ENCODE data around the gene PARP3.
"Not testable (repeated sequence)": the region's sequence is repeated elsewhere in the genome, so short reads cannot be mapped to it uniquely, and the experiment has no call there.

Gene PARP3

GRCh38 chr3:51986010-51986947 is 44.1 kb downstream of the PARP3 start:
- DNase-seq = no peak

- DNase-seq = no peak
Observed at GRCh38 chr3:51987568-51987967, 45.4 kb downstream of the PARP3 start.

GRCh38 chr3:51988286-51989146 is 46.4 kb downstream of the PARP3 start:
- no peak for DNase-seq

- not testable (repeated sequence) for DNase-seq
Observed at GRCh38 chr3:51990501-51990971, 48.4 kb downstream of the PARP3 start.

- DNase-seq = no peak
Observed at GRCh38 chr3:51992017-51992682, 50.0 kb downstream of the PARP3 start.

GRCh38 chr3:51993657-51994056 is 51.5 kb downstream of the PARP3 start:
- DNase-seq = not testable (repeated sequence)

- no peak for DNase-seq
Observed at GRCh38 chr3:51994530-51994929, 52.4 kb downstream of the PARP3 start.

GRCh38 chr3:51995346-51996163 is 53.4 kb downstream of the PARP3 start, which contains the start of gene RPL29:
RPL29 (minus strand) TSS chr3:51995895; CDS start chr3:51995461, 434 bp downstream.
- DNase-seq = peak; percentile 91

- DNase-seq = no peak
Observed at GRCh38 chr3:51997172-51997571, 55.0 kb downstream of the PARP3 start.

- DNase-seq = no peak
Observed at GRCh38 chr3:51997935-51998596, 55.9 kb downstream of the PARP3 start.

Data from activated gamma-delta T cell treated with Interleukin-2 at 50 U/mL for 16 hours (primary cell).